NCI-H69 (cell line): ENCODE measurements around the gene DYNLT4.
"Not testable (repeated sequence)": the region's sequence is repeated elsewhere in the genome, so short reads cannot be mapped to it uniquely, and the experiment has no call there.

Experiments used
- DNase-seq: peaks from one replicate; lab custom pipeline; 2025; lab: John Stamatoyannopoulos, UW

DYNLT4 gene

GRCh38 chr1:44788120-44788860 lies 18.9 kb downstream of the DYNLT4 start, which contains the start of gene BEST4:
Gene BEST4, minus strand, starts transcription at chr1:44788170. Its CDS starts 465 bp downstream, at chr1:44787705.
- DNase-seq = no peak

- no peak for DNase-seq
These were observed 19.6 kb downstream of the DYNLT4 start for GRCh38 chr1:44787506-44787905.

GRCh38 chr1:44786841-44787426 lies 20.2 kb downstream of the DYNLT4 start:
- DNase-seq = no peak

DNA sequence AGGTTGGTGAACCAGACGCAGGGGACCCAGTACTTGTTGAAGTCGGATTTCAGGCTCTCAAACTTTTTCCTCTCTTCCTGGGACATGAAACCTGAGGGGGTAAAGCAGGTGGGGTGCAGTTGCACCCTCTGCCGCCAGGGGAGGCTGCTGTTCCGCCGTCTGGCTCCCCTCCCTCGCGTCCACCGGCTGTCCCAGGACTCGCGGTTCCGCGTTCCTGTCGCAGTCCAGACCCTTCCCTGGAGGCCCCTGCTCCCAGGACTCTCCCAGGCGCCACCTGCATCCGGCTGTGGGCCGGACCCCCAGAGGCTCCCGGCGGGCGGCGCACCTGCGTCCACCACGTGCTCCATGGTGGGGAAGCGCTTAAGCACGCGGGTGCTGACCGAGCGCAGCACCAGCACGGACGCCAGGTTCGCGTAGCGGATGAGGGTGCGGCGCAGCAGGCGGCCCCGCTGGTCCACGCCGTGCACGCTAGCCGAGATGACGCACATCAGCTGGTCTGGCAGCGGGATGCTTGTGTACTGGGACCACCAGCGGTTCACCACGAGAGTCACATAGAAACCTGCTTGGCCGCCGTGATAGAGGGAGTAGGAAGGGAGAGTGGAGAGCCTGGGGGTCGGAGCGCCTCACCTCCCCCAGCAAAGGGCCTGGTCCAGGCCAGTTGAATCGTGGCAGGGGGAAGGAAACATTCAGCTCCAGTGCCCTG lies 20.9 kb downstream of the DYNLT4 start:
- DNase-seq = peak; percentile 29

DNA sequence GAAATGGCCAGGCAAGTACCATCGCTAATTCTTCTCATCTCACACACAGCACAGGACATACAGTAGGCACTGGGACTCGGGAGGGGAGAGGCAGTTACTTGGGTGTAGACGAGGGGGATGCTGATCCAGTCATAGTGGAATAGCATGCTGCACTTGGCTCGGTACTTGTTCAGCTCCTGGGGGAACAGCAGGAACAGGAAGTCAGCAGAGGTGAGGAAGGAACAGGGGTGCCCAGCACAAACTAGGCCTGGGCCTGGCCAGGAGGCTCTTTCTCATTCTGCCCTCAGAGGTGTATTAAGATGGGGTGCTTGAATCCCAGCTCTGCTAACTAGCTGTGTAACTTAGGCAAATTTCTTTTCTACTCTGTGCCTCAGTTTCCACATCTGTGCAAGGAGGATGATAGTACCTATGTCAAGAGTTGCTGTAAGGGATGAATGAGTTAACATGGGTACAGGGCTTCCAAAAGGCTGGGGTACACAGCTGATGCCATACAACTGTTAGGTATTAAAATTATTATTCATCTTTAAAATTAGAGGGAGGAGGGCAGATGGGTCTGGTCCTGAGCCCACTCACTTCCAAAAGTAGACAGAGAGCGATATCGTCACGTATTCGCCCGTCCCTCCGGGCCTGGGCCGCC lies 21.5 kb downstream of the DYNLT4 start:
- DNase-seq = no peak

DNA sequence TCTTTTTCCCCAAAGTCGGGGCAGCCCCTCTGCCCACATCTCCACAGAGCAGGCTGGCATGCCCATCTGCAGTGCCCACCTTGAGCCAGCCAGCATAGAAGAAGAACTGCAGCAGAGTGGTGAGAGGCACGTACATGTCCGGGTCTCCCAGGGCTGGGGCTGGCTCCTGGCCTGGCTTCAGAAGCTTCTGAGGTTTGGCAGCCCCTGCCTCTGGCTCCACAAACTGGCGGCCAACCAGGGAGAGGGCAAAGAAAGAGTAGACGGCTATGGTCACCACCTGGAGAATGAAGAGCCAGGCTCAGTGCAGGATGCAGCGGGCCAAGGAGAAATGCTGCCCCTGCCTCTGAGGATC lies 22.1 kb downstream of the DYNLT4 start:
- no peak for DNase-seq

DNA sequence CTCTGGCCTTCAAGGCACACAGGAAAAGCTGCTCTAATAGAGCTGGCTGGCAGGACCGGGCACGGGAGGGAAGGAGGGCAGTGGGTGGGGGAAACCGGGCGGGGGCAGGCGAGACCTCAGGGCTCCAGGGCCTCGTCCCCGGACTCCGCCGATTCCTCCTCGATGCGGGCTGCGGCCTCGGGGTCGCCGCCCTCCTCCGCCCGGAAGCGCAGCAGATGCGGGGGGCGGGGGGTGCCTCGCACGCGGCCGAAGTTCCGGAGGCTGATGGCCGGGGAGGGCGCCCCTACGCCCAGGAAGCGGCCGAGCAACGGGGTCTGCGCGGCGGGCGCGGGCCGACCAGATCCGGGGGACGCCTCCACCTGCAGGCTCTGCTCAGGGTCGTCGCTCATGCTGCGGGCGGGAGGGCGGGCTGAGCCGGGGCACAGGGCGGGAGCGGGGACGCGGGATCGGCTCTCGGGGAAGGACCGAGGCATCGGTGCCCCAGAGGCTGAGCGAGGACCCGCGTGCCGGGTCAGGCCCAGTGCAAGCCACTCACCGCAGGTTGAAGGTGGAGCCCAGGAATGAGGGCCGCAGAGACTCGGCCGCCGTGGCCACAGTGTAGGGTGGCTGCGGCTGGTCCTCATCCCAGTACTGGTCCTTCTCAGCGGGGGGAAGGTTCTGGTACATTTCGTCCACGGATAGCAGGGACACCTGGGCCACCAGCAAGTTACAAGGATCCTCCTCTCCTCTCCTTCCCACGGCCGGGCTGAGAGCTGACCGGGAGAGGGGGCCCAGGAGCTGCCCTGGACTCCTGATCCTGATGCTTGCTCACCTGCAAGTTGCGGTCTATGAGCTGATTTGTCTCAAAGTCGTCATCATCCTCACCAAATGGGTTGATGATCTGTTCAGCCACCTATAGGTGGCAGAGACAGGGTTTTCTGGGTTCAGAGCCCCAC lies 22.8 kb downstream of the DYNLT4 start:
- peak; percentile 52 for DNase-seq

DNA sequence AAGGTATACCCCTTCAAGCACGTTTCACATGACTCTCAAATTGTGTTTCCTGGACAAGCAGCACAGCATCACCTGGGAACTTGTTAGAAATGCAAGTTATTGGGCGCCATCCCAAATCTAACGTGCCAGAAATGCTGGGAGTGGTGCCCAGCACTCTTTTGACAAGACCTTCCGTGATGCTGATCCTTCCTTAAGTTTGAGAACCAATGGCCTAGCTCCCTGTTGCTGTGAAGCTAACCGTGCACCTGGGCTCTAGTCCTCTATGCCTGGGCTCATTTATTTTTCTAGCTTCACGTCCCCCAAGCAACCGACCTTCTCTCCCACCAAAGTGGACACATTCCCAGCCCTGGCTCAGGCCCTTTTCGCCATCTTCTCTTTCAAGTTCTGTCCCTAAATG lies 23.5 kb downstream of the DYNLT4 start:
- no peak for DNase-seq

- no peak for DNase-seq
These were observed 26.5 kb downstream of the DYNLT4 start for GRCh38 chr1:44780583-44781121.

DNA sequence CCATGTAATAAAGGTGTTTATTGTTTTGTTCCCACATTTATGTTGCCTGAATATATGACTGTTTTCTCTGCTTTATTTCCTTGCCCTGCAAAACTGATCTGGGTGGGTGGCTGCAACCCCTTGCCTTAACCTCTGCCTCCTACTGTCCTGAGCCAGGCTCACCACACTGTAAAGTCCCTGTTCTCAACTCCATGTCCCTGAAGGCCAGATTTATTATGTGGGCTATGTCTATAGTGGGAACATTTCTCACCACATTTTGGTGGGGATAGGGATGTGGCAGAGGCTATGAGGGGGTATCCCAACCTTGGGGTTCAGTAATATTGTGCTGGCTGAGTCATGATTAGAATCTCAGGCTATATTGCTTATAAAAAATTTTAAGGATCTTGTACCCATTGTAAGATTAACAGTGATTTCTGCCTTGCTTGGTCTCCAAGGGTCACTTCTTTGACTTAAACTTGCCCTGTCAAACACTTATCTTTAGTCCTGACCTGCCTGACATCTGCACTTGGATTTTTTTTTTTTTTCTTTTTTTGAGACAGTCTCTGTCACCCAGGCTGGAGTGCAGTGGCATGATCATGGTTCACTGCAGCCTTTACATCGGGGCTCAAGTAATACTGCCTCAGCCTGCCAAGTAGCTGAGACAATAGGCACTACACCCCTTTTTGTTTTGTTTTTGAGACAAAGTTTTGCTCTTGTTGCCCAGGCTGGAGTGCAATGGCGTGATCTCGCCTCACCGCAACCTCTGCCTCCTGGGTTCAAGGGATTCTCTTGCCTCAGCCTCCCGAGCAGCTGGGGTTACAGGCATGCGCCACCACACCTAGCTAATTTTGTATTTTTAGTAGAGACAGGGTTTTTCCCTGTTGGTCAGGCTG lies 28.2 kb downstream of the DYNLT4 start:
- DNase-seq = no peak

GRCh38 chr1:44777969-44778635 lies 29.0 kb downstream of the DYNLT4 start:
- DNase-seq = no peak

GRCh38 chr1:44777547-44777946 lies 29.6 kb downstream of the DYNLT4 start:
- no peak for DNase-seq

DNA sequence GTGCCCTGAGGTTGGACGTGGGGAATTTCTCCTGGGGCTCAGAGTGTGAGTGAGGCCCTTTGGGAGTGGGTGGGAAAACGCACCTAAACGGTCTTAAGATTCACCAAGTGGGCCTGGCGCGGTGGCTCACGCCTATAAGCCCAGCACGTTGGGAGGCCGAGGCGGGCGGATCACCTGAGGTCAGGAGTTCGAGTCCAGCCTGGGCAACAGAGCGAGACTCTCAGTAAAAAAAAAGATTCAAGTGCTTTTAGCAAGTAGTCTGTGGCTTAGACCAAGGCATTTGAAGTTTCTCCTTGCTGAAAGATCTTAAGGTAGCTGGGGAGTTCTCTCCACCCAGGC lies 30.5 kb downstream of the DYNLT4 start:
- DNase-seq = no peak

DNA sequence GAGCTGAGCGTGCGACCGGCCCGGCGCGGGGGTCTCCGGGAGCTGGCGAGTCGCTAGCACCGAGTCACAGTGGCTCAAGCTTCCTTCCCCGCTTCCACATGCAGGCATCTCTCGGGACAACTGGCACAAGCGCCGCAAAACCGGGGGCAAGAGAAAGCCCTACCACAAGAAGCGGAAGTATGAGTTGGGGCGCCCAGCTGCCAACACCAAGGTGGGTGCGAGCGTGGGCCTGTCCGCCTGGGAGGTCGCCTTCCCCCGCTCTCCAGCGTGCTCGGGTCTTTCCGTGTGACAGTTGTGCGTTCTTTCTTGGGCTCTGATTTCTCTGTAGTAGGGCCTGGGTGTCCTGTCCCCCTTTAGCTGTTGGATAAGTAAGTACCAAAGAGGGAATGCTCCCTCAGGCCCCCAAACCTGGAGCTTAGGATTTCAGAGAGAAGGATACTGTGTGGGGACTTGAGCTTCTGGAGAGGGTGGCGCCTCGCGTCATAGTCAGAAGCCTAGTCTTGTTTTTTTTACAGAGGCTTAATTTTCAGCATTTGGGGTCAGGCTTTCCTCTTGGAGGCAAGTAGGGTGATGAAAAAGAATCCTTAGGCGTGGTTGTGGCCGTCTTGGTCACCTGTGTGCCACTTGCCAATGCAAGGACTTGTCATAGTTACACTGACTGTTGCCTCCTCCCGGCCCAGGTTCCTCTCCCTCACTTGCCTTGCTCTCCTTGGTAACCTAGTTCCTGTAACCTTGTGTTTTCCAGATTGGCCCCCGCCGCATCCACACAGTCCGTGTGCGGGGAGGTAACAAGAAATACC lies 31.0 kb downstream of the DYNLT4 start:
- DNase-seq = no peak

DNA sequence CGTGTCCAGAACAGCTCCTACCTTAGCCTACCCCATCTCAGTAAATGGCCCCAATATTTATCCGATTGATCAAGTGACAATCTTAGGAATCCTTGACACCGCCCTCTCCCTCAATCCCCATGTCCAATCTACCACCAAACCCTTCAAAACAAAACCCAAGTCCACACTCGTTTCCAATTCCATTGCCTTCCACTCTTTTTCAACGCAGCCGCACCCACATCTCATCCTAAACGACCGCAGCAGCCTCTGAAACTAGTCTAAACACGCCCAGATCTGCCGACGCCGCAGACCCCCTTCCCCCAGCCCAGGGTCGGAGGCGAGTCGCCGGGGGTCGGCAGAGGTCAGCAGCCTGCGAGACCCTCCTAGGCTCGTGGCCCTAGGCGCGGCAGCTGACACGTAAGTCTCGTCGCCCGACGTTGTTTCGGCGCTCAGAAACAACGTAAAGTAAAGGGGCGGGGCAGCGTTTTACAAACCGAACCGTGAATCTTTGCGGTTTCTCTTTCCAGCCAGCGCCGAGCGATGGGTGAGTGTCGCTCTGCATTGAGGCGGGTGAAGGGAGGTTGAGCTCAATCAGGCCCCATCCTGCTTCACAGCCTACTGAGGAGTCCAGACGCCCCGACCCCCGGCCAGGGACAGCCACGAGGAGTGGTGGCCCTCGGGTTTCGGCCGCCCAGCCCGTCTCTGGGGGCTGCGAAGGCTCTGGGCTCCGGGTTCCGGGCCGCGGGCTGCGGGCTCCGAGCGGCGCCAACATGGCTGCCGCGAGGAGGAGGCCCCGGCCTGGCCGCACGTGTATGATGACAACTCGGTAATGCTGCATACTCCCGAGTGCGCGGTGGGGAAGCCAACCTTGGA lies 31.8 kb downstream of the DYNLT4 start, which contains the start of gene RPS8:
TSS of gene RPS8 (plus strand) at position 463 of the 852 bp plus-strand sequence. CDS start at position 520, 57 bp downstream.
- DNase-seq = peak; percentile 93

DNA sequence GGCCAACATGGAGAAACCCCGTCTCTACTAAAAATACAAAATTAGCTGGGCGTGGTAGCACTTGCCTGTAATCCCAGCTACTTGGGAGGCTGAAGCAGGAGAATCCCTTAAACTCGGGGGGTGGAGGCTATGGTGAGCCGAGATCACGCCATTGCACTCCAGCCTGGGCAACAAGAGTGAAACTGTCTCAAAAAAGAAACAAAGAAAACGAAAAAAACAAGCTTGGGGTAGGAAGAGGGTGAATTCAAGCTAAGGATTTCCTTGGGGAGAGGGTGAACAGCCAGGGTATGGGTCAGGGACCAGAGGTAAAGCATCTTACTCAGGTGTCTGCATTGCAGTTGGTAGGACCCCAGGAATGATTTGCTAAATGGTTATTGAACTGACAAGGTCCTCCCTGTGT lies 40.7 kb downstream of the DYNLT4 start:
- not testable (repeated sequence) for DNase-seq

GRCh38 chr1:44760876-44761275 lies 46.3 kb downstream of the DYNLT4 start:
- DNase-seq = no peak

GRCh38 chr1:44759077-44759476 lies 48.1 kb downstream of the DYNLT4 start:
- no peak for DNase-seq
